T-helper 2 cell treated with Interferon-gamma antibody and Interleukin-4, amounts not matched to agents 100 ng/mL and 5 ng/mL, for 36 hours (primary cell): Measurements from ENCODE around the gene PIGU. TPM values are rescaled to one million over a fixed set of nuclear protein-coding genes. Genes with fewer than 3 reads are reported as not detected.

Experiments used
- intact Hi-C: fragments of 100-400 bp; cut with micrococcal nuclease; formaldehyde crosslinking; loops from one replicate; pipeline ENCODE4 v1.15.1; 2023
- total RNA-seq: library from RNA; stranded (reverse); gene quantifications from 2 replicates; pipeline ENCODE4 v1.2.3, GENCODE V29; 2022

PIGU gene
- total RNA-seq, 1 donor from 2014 or later: 22.0 TPM

DNA sequence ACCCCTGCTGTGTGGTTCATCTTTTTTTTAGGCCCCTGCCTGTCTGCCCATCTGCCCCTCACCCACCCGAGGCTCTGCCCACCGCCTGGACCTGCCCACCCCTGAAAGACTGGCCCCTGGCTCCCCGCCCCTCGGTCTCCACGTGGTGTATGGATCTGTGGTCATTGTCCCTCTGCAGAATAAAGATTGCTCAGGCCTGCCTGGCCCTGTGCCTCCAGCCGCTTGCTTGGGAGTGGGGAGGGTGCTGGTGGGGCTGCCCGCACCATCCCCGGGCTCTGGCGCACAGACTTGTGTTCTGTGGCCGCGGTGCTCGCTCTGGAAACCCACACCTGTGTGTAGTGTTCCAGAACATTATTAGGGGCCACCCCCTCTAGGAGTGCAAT lies 116.8 kb downstream of the PIGU start:
- intact Hi-C loops: no loop called here

DNA sequence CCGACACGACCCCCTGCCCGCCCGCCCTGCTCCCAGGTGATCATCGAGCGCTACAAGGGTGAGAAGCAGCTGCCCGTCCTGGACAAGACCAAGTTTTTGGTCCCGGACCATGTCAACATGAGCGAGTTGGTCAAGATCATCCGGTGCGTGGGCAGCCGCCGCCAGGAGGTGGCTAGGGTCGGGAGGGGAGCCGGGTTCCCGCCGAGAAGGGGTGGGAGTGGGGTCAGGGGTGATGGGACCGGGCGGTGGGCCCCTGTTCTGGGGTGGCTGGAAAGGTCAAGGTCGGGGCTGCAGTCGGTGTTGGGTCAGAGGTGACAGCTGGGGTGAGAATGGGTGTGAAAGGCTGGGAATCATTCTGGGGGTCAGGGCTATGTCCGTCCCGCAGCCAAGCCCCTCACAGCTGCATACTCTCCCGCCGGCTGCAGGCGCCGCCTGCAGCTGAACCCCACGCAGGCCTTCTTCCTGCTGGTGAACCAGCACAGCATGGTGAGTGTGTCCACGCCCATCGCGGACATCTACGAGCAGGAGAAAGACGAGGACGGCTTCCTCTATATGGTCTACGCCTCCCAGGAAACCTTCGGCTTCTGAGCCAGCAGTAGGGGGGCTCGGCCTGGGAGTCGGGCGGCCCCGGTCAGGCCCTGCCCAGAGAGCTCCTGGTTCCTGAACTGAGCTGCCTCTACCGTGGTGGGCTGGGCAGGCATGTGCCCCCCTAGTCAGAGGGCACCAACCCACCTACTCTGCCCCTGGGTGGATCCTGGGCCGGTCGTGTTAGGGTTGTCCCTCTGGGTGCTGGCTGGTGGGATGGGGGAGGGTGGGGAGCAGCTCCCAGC lies 117.4 kb downstream of the PIGU start:
- intact Hi-C loops: loop anchor here (2.0 kb wide), 1 partner anchor 149 kb away; no protein-coding TSS in a partner anchor

DNA sequence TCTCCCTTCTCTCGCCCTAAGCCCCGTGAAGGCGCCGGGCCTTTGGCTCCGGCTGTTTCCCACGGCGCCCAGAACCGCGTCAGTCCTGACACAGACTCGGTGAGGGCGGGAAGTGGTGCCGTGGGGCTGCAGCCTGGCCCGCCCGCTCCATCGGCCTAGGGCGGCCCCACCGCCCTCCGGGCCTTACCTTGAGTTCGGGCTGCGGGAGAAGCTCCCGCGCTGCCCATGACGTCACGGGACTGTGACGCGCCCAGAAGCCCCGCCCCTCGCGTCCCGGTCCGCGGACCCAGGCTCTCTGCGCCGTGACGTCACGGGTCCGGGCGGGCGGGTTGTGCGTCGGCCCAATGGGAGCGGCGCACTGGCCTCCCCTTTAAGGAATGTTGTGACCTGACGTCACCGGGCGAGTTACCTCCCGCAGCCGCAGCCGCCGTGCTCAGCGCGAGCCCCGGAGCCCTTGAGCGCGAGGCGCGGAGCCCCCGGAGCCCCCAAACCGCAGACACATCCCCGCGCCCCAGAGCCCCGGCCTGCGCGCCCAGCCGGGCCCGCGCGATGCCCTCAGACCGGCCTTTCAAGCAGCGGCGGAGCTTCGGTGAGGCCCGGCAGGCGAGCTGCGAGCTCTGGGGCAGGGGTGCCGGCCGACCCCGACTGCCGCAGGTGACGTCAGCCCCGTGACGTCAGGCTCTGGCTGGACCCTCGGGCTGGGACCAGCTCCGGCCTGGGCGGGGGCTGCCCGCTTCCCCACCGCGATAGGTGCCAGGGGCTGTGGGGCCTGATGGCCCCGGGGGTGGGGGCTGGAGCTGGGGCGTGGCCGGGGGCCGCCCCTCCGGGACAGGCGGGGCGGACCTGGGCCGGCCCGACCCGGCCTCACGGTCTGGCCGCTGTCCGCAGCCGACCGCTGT lies 118.3 kb downstream of the PIGU start, which contains the start of gene MAP1LC3A:
Gene MAP1LC3A, plus strand, starts transcription at position 399 of the 899 bp plus-strand sequence. Its CDS starts 151 bp downstream, at position 550.
- intact Hi-C loops: loop anchor here (1.0 to 2.0 kb wide), 4 partner anchors 119 to 255 kb away; partner anchors contain the start of genes AHCY and PIGU

DNA sequence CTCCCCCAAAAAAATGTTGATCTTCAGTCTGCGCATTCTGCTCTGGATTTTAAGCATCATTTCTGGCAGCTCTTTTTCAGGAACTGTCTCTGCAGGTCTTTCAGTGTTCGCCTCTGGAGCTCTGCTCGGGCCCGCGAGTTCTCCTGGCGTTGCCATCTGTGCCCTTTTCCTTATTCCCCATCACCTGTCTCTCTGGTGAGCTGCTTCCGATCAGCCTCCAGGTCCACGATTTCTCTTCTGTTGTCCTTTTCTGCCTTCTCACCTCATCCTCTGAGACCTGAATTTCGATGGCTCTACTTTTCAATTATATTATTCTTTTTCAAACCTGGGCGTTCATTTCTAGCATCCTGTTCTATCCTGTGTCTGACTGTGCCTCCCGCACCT lies 119.0 kb downstream of the PIGU start:
- intact Hi-C loops: loop anchor here (1.0 to 2.0 kb wide), 4 partner anchors 119 to 255 kb away; partner anchors contain the start of genes AHCY and PIGU

DNA sequence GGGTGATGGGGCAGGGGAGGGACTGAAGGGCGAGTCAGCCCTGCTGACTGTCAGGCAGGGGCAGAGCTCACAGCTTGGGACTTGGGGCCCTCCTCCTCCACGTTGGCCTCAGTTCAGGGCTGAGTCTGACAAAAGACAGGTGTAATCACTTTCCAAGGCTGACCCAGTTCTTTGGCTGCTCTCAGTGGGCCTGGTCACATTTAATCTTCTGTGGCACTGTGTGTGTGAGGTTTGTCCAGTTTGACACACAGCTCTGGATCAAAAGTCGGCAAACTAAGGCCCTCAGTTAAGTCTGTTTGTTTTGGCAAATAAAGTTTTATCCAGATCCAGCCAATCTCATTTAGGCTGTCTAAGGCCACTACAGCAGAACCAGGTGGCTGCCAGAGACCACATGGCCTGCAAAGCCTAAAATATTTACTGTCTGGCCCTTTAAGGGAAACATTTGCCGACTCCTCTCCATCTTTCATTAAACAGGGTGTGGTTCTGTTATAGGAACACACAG lies 123.5 kb downstream of the PIGU start:
- intact Hi-C loops: no loop called here

DNA sequence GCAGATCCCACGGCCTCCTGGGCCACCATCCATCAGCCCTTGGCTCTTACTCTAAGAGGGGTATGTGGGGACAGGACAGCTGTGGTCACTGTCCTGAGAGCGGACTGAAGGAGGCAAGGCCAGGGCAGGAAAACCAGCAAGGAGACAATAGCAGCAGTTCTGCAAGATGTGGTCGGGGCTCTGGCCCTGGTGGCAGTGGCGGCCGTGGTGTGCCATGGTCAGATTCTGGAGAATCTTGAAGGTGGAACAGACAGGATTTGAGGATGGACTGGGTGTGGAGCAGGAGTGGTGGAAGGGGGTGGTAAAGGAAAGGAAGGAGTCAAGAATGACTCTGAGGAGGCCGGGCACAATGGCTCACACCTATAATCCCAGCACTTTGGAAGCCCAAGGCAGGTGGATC lies 124.3 kb downstream of the PIGU start:
- intact Hi-C loops: no loop called here

DNA sequence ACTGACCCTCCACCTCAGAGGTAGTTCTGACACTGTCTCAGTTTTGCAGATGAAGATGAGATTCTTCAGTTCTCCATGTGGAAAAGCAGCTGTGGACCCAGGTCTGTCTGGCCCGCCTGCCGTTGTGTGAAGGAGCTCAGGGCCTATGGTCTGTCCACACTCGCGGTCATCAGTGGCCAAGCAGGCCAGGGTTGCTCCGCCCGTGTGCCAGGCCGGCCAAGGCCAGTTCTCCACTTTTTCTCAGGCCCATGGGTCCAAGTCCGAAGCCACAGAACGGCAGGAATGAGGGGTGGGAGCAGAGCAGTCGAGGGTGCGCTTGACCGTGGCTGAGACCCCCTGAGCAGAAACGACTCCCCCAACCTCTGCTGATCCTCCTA lies 127.0 kb downstream of the PIGU start:
- intact Hi-C loops: no loop called here

DNA sequence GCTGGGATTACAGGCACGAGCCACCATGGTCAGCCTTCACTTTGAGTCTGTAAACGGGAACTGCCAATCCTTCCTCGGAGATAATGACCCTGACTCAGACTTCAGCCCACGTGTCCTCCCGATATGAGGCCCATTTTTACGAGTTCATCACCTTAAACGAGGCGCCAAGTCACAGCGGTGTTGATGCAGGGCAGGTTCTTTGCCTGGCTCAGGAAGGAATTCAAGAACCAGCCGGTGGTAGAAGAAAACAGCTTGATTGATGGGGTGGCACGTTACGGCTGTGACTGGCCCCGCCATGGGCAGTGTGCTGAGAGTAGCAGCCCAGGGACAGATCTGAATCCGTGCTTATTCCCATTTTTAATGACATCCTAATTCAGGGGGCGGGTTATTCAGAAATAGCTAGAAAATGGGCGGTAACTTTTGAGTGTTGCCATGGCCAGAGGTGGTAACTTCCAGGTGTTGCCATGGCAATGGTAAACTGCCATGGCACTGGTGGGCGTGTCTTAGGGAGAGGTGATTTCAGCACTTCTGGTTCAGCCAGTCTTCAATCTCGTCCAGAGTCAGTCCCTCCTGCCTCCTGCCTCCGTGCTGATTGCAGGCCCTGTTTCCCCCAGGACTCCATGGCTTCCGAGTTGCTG lies 127.5 kb downstream of the PIGU start:
- intact Hi-C loops: no loop called here

DNA sequence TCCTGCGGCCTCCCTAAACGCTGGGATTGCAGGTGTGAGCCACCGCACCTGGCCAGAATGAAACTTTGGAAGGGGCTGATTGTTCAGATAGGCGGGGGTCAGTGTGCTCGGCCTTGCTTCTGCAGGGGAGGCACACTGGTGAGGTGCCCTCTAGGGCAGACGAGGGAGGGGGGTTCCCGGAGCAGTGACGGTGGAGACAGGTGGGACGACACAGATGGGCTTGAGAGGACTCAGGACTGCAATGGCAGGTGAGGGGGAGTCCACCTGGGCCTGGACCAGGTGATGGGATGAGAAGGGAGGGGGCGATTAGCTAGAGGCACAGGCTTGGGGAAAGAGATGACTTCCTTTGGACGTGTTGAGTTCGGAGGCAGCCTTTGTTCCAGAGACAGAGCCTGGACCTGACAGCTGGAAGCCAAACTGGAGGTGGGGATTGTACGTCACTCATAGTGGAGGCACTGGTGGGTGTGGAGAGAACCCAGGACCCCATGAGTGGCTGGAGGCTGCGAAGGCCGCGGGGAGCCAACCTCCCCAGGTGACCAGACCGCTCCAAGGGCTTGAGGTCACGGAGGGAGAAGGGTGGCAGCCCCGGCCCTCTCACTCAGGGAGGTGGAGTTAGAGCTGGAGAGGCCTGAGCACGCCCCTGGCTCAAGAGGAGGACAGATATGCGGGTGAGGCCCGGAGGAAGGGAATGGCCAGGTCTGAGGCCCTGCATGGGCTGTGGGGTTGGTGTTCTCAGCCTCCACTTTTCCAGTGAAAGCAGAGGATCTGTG lies 128.9 kb downstream of the PIGU start:
- intact Hi-C loops: no loop called here

DNA sequence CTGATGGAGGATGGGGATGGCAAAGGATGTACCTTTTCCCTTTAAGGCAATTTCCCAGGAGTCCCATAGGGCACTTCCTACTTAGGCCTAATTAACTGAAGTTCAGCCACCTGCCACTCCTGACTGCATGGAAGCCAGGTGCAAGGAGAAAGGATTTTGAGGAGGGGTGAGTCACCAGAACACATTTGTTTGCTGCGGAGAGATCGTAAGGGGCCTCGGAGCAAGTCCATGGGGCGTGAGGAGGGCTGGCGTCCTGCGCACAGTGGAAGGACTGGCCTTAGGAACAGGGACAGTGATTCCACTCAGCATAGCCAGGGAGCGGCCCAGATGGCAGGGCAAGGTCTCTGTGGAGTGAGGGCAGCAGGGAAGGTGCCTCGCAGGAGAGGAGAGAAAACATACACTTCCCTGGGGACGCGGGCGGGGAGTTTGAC lies 130.1 kb downstream of the PIGU start:
- intact Hi-C loops: no loop called here

DNA sequence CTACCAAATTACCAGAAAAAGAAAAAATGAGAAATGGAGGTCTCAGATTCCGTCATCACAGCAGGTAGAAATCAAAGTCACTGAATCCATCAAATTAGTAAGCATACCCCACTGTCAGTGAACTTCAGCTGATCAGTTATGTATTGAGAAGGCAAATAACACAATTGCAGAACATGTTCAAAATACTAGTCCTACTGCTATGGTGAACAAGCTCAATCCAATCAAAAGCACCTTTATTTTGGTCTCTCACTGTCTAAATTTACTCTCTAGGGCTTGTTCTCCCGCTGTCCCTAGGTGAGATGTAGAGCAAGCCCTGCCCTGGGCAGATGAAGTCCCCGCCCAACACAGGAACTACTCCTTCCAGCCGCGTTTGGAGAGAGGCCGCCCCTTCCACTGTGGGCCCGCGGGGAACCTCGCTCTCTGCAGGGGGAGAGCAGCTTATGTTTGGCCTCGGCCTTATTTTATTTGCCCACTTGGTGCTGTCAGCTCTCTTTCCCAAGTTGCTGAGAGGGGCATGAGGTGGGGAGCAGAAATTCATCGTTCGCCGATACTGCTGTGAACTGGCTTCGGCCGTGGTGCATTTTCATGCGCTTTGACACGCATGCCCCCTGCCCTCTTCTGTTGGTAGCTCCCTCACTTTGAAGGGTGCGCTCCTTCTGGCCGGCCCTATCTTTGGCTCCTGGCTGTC lies 132.6 kb downstream of the PIGU start:
- intact Hi-C loops: no loop called here

DNA sequence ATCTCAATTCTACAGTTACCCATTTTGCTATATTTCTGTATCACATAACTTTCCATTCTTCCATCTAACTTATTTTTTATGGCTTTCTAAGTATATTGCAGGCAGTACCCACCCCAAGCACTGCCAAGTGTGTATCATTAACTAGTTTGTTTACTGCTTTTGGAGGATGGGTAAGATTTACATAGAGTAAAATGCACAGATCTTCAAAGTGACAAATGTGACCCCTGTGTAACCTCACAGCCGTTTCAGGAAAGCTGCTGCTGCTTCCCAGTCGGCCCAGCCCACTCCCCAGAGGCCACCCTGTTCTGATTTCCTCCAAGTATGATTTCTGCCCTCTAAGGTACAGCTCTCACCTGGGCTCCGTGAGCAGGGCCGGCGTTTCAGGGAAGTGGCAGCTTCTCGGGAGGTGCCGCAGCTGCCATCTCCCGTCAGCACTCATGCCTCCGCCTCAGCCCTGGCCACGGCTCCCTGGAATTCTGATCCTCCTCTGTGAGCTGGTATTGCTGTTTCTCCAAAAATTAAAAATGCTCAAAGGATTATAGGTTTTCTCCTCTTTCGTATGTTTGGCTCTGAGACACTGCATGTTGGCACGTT lies 133.3 kb downstream of the PIGU start:
- intact Hi-C loops: no loop called here

DNA sequence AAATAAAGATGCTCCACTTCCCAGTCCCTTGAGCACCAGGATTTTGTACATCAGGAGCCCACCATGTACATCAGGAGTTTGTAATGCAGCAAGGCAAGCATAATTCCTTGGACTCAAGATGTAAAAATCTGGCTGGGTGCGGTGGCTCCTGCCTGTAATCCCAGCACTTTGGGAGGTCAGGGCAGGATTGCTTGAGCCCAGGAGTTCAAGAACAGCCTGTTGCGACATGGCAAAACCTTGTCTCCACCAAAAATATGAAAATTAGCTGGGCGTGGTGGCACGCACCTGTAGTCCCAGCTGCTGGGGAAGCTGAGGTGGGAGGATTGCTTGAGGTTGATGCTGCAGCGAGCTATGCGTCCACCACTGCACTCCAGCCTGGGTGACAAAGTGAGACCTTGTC lies 134.5 kb downstream of the PIGU start:
- intact Hi-C loops: no loop called here

DNA sequence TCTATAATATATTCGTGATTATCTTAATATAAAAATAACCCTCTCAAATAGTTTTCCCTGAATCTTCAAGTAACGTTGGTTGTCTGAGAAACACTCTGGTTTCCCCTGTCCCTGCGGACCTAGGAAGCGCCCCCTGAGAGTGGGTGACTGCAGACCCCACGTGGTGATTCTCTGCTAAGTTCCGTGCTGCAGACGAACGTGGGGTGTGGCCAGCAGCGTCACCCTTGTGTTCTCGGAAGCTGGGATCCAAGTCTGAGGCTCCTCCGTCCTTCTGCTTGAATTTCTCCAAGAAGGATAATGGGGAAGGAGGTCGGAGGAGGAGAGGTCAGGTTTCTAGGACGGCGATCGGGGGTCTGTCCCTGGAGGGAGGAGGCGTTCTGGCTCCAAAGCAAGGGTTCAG lies 135.0 kb downstream of the PIGU start:
- intact Hi-C loops: no loop called here

DNA sequence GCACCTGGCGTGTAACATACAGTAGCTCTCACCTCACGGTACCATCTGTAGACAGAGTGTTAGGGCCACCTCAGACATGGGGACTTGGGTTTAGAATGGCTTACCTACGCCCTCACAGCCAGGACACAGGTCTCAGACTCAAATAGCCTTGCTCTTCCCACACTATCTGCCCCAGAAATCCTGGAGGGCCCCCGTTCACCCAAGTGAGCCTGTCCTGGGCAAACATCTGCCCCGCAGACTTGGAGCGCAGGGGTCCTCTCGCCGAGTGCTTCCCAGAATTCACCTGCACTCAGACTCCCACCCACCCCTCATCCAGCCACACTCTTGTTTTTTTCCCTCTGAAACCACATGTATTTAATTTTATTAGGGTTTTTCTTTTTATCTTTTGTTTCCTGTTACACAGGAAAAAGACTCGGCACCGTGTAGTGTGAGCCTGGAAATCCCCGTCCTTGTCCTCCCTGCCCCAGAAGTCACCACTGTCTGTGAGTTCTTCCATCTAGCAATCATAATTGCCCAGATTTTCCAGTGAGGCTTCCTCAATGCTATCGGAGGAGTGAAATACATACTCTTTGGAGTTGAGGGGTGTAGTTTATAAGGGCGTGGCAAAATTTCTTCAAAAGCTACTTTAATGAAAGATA lies 135.5 kb downstream of the PIGU start:
- intact Hi-C loops: no loop called here

DNA sequence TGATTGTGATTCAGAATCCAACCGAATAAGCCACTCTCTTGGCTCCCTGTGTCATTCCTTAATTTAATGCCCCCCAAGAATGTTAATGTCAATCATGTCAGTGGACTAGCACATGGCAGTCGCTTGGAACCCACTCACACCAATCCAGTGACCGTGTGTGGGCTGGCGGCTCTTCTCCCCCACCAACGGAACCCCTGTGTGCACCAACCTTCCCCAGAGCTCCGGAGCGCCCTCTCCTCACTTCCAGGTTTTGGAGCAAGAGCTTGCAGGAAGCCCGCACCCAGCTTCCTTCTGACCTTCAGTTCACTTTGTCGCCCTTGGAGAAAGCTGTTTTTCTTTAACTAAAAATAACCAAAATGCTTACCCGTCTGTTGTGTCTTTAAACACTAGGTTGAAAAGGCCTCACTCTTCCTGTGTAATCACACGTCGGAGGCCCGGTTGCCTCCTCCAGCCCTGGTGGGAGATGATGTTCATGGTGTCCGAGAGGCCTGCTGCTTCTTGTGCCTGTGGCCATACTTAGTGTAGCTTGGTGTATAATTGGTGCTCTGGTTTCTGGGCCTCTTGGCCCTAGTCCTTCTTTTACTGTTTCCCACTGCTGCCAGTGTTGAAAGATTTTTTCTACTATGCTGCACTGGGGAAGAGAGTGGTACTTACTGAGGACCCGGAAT lies 136.2 kb downstream of the PIGU start:
- intact Hi-C loops: no loop called here

DNA sequence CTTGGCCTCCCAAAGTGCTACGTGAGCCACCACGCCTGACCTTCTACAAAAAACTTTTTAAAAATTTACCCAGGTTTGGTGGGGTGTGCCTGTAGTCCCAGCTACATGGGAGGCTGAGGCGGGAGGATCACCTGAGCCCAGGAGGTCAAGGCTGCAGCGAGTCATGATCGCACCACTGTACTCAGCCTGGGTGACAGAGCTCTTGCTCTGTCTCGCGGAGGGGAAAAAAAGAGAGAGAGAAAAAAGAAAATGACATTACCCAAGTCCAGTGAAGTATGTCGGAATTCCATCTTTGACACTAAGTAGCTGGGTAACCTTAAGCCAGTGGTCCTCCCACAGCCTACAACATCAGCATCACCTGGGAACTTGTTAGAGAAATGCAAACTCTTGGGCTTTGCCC lies 137.1 kb downstream of the PIGU start:
- intact Hi-C loops: loop anchor here (2.0 to 5.0 kb wide), 2 partner anchors 169 to 228 kb away; no protein-coding TSS in a partner anchor

DNA sequence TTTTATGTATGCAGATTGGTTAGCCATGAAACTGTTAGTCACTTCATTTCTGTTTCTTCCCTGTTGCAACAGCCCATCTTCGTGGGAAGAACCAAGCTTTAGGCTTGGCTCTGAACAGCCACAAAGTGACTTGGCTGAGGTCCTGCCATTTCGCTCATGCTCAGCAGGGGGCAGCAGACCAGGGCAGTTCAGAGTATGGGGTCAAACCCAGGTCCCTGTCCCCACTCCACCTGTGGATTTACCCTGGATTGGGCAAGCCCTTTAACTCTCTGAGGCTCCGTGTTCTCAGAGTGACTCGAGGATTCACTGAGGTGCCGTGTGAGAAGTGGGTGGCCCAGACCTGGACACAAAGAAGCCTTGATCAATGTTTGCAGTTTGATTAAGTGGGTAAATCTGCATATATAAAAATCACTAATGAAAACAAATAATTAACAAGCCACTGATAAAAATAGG lies 138.2 kb downstream of the PIGU start:
- intact Hi-C loops: loop anchor here (2.0 to 5.0 kb wide), 2 partner anchors 170 to 229 kb away; no protein-coding TSS in a partner anchor
